WTC11 (cell line): ENCODE data around the gene HDAC9.

Experiments
- CBFB ChIP-seq: sonication (generic); formaldehyde crosslinking; IDR thresholded peaks from 2 replicates; pipeline ENCODE4 v1.8.1; 2022; ENCODE audit warnings: mild to moderate bottlenecking, low read depth, missing genetic modification reagents
- CTCF ChIP-seq: fragments of 200-600 bp; IDR thresholded peaks from 2 replicates; pipeline ENCODE4 v1.8.0; 2022; ENCODE audit warnings: antibody characterized with exemption
- SP1 ChIP-seq: sonication (generic); formaldehyde crosslinking; conservative IDR thresholded peaks from 2 replicates; pipeline ENCODE4 v1.8.1; 2022; ENCODE audit warnings: missing genetic modification reagents
- TCF7 ChIP-seq: sonication (generic); formaldehyde crosslinking; IDR thresholded peaks from 2 replicates; pipeline ENCODE4 v1.8.0; 2022; ENCODE audit warnings: mild to moderate bottlenecking, low read depth, missing genetic modification reagents, moderate library complexity
- TEAD4 ChIP-seq: sonication (generic); formaldehyde crosslinking; IDR thresholded peaks from 2 replicates; pipeline ENCODE4 v1.8.0; 2022; ENCODE audit warnings: mild to moderate bottlenecking, missing genetic modification reagents
- USF2 ChIP-seq: sonication (generic); formaldehyde crosslinking; IDR thresholded peaks from 2 replicates; pipeline ENCODE4 v1.8.1; 2023; ENCODE audit warnings: mild to moderate bottlenecking, missing genetic modification reagents, moderate library complexity
- TF ChIP-seq, protein P1 (sequence below): sonication (generic); formaldehyde crosslinking; IDR thresholded peaks from 2 replicates; pipeline ENCODE4 v1.8.1; 2022; ENCODE audit warnings: low read depth, missing genetic modification reagents, borderline replicate concordance
- TF ChIP-seq, protein P2 (sequence below): sonication (generic); formaldehyde crosslinking; IDR thresholded peaks from 2 replicates; pipeline ENCODE4 v1.8.0; 2023; ENCODE audit warnings: missing genetic modification reagents, mild to moderate bottlenecking, borderline replicate concordance

DNA sequence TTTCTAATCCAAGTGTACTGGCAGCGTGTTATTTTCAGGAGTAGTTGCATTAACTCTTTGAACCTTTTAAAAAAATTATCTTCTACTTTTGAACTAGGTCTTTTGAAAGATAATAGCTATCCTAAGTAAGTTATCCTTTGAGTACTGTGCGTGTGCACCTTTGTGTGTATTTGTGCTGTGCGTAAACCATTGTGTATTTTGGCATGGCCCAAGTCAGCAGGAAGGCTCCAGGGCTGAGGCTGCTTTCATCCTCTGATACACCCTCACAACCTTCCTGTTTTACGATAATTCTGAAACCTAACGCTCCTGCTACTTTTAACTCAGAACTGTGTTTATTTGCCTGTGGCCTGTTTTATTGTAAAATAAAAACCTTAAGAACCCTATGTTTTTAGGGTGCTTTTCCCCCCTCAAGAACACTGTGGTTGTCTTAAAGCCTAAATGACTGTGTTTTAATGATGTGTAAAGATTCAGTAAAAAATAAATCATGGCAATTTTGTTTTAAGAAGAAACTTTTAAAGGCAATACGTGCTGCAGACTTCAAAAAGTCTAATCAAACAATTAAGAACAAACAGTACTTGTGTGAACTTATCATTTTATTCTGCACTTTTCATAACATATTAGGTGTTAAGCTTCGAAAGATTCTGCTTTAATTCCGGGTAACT lies 57.5 kb downstream of the HDAC9 start:
- no peak for TF ChIP-seq TCF7 (CRISPR knock-in tag)
- no peak for TF ChIP-seq TEAD4 (CRISPR knock-in tag)
- TF ChIP-seq CTCF, result no peak
- TF ChIP-seq, protein P1, sequence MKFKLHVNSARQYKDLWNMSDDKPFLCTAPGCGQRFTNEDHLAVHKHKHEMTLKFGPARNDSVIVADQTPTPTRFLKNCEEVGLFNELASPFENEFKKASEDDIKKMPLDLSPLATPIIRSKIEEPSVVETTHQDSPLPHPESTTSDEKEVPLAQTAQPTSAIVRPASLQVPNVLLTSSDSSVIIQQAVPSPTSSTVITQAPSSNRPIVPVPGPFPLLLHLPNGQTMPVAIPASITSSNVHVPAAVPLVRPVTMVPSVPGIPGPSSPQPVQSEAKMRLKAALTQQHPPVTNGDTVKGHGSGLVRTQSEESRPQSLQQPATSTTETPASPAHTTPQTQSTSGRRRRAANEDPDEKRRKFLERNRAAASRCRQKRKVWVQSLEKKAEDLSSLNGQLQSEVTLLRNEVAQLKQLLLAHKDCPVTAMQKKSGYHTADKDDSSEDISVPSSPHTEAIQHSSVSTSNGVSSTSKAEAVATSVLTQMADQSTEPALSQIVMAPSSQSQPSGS (CRISPR knock-in tag), result no peak
- no peak for TF ChIP-seq SP1 (CRISPR knock-in tag)
- TF ChIP-seq CBFB (CRISPR knock-in tag), result no peak
- no peak for TF ChIP-seq USF2 (CRISPR knock-in tag)
- TF ChIP-seq, protein P2, sequence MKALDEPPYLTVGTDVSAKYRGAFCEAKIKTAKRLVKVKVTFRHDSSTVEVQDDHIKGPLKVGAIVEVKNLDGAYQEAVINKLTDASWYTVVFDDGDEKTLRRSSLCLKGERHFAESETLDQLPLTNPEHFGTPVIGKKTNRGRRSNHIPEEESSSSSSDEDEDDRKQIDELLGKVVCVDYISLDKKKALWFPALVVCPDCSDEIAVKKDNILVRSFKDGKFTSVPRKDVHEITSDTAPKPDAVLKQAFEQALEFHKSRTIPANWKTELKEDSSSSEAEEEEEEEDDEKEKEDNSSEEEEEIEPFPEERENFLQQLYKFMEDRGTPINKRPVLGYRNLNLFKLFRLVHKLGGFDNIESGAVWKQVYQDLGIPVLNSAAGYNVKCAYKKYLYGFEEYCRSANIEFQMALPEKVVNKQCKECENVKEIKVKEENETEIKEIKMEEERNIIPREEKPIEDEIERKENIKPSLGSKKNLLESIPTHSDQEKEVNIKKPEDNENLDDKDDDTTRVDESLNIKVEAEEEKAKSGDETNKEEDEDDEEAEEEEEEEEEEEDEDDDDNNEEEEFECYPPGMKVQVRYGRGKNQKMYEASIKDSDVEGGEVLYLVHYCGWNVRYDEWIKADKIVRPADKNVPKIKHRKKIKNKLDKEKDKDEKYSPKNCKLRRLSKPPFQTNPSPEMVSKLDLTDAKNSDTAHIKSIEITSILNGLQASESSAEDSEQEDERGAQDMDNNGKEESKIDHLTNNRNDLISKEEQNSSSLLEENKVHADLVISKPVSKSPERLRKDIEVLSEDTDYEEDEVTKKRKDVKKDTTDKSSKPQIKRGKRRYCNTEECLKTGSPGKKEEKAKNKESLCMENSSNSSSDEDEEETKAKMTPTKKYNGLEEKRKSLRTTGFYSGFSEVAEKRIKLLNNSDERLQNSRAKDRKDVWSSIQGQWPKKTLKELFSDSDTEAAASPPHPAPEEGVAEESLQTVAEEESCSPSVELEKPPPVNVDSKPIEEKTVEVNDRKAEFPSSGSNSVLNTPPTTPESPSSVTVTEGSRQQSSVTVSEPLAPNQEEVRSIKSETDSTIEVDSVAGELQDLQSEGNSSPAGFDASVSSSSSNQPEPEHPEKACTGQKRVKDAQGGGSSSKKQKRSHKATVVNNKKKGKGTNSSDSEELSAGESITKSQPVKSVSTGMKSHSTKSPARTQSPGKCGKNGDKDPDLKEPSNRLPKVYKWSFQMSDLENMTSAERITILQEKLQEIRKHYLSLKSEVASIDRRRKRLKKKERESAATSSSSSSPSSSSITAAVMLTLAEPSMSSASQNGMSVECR (CRISPR knock-in tag), result no peak
